KMS-11 (cell line): ENCODE data around the gene FAP.

ENCODE experiments used
- H2AFZ ChIP-seq: fragments of 200-600 bp; sonication (generic); 2 replicates; pipeline ENCODE4 v1.6.1; 2016; ENCODE audit warnings: antibody characterized with exemption, mixed run types, low read depth
- H3K27ac ChIP-seq: fragments of 200-600 bp; sonication (generic); 2 replicates; pipeline ENCODE4 v1.6.1; 2016; ENCODE audit warnings: mild to moderate bottlenecking, mixed run types
- H3K27me3 ChIP-seq: fragments of 200-600 bp; sonication (generic); 2 replicates; pipeline ENCODE4 v1.6.1; 2017; ENCODE audit warnings: mild to moderate bottlenecking, low read depth, mixed run types, moderate library complexity; ENCODE audit not compliant: insufficient read depth
- H3K36me3 ChIP-seq: fragments of 200-600 bp; sonication (generic); 2 replicates; pipeline ENCODE4 v1.6.1; 2017; ENCODE audit warnings: mild to moderate bottlenecking, mixed run types; ENCODE audit not compliant: insufficient read depth
- H3K4me1 ChIP-seq: fragments of 200-600 bp; sonication (generic); 2 replicates; pipeline ENCODE4 v1.6.1; 2016; ENCODE audit warnings: mild to moderate bottlenecking, low read depth, mixed run types; ENCODE audit not compliant: poor library complexity, severe bottlenecking
- H3K4me2 ChIP-seq: fragments of 200-600 bp; sonication (generic); 2 replicates; pipeline ENCODE4 v1.7.0; 2016; ENCODE audit warnings: mild to moderate bottlenecking, mixed run types
- H3K4me3 ChIP-seq: fragments of 200-600 bp; sonication (generic); IDR thresholded peaks from 2 replicates; pipeline ENCODE4 v1.6.1; 2017; ENCODE audit warnings: low read depth, low read length, mixed read lengths; ENCODE audit not compliant: insufficient read depth
- H3K79me2 ChIP-seq: fragments of 200-600 bp; sonication (generic); 2 replicates; pipeline ENCODE4 v1.6.1; 2016; ENCODE audit warnings: low read depth, mixed run types; ENCODE audit not compliant: insufficient read depth
- H3K9ac ChIP-seq: fragments of 200-600 bp; sonication (generic); 2 replicates; pipeline ENCODE4 v1.6.1; 2016; ENCODE audit warnings: mild to moderate bottlenecking, mixed run types
- H4K20me1 ChIP-seq: fragments of 200-600 bp; sonication (generic); 2 replicates; pipeline ENCODE4 v1.6.1; 2016; ENCODE audit warnings: mild to moderate bottlenecking, mixed run types; ENCODE audit not compliant: insufficient read depth
- TF ChIP-seq, protein P1 (sequence below): fragments of 200-600 bp; sonication (generic); conservative IDR thresholded peaks from 2 replicates; pipeline ENCODE4 v1.6.1; 2017; ENCODE audit warnings: low read depth, mild to moderate bottlenecking, antibody characterized with exemption, low read length, moderate library complexity, mixed read lengths

Gene FAP

DNA sequence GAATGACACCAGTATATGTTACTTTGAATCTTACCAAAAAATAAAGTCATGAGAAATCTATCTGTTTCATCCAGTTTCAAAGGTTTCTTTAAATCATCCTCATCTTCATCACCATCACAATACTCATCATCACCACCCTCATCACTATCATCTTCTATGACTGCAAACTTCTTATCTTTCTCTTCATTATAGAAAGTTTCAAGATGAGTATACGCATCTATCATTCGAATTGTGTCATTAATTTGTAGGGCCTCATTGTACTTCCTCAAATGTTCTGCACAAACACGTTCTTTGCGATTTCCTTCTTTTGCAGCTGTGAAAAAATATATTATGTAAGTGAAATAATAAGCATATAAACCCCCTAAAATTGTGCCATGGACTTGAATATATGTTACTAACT lies 34.1 kb upstream of the FAP start:
- Histone ChIP-seq H3K27ac (no peak overlapping the region), H3K9ac (no peak overlapping the region), H3K27me3 (no peaks in the 10 kb centered on the region), H3K4me3 (no peak overlapping the region), H3K79me2 (no peaks in the 10 kb centered on the region), H2AFZ (no peak overlapping the region), H3K36me3 (no peaks in the 10 kb centered on the region), H3K4me2 (no peak overlapping the region), H3K4me1 (no peaks in the 10 kb centered on the region), H4K20me1 (no peaks in the 10 kb centered on the region)
- TF ChIP-seq, protein P1, sequence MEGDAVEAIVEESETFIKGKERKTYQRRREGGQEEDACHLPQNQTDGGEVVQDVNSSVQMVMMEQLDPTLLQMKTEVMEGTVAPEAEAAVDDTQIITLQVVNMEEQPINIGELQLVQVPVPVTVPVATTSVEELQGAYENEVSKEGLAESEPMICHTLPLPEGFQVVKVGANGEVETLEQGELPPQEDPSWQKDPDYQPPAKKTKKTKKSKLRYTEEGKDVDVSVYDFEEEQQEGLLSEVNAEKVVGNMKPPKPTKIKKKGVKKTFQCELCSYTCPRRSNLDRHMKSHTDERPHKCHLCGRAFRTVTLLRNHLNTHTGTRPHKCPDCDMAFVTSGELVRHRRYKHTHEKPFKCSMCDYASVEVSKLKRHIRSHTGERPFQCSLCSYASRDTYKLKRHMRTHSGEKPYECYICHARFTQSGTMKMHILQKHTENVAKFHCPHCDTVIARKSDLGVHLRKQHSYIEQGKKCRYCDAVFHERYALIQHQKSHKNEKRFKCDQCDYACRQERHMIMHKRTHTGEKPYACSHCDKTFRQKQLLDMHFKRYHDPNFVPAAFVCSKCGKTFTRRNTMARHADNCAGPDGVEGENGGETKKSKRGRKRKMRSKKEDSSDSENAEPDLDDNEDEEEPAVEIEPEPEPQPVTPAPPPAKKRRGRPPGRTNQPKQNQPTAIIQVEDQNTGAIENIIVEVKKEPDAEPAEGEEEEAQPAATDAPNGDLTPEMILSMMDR, result no peak

DNA sequence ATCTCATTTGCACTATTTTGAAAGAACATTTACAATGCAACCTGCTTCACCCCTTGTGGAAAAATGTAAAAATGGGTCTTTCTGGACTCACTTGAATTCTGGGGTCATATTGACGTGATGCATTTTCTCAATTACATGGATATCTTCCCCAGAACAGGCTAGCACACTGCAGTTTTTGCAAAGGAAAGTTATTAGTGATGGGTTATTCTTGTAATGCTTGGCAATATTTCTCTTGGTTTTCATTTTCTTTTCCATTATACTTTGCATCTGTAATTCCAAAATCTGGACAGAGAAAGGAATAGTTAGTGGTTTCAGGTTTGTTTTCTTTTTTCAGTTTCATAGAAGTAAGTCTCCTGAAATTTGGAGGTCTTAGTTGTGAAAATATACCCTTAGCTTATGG lies 24.8 kb upstream of the FAP start:
- Histone ChIP-seq H4K20me1 (no peaks in the 10 kb centered on the region), H3K4me3 (no peak overlapping the region), H3K27ac (no peak overlapping the region), H2AFZ (no peak overlapping the region), H3K79me2 (no peaks in the 10 kb centered on the region), H3K4me1 (no peaks in the 10 kb centered on the region), H3K36me3 (no peaks in the 10 kb centered on the region), H3K4me2 (no peak overlapping the region), H3K9ac (no peak overlapping the region), H3K27me3 (no peaks in the 10 kb centered on the region)
- TF ChIP-seq, protein P1, result no peak

DNA sequence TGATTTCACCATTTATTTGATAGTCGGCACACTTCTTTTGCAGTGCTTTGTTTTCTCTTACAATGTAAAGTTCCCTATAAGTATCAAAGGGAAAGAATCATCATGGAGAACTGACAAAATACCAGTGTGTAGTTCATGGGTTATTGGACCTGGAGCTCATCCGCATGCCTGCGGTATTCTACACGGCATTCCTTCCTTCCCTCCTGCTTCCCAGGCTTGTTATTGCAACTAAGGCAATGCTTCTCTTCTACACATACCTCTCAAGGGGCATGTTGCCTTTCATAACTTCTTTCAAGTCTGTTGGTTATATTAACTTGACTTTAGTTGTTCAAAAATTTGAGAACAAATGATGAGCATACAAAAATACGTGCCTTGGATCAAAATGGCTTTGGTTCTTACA lies 24.3 kb upstream of the FAP start:
- no peak overlapping the region for H3K4me3 ChIP-seq
- no peaks in the 10 kb centered on the region for H3K79me2 ChIP-seq
- no peaks in the 10 kb centered on the region for H3K27me3 ChIP-seq
- H3K4me2 ChIP-seq, result no peak overlapping the region
- no peak overlapping the region for H3K27ac ChIP-seq
- H3K4me1 ChIP-seq, result no peaks in the 10 kb centered on the region
- H2AFZ ChIP-seq, result no peak overlapping the region
- TF ChIP-seq, protein P1, result no peak
- H3K9ac ChIP-seq, result no peak overlapping the region
- no peaks in the 10 kb centered on the region for H4K20me1 ChIP-seq
- H3K36me3 ChIP-seq, result no peaks in the 10 kb centered on the region

DNA sequence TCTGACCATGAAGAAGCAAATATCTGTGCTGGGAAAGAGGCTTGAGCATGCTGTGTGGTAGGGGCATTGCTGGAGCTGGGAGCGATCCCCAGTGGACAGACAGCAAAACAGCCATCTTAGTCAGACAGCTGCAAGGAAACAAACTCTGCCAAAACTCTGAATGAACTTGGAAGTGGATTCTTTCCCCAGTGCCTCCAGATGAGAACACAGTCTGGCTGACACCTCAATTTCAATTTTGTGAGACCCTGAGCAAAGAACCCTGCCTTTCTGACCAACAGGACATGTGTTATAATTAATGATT lies 23.2 kb upstream of the FAP start:
- no peaks in the 10 kb centered on the region for H4K20me1 ChIP-seq
- TF ChIP-seq, protein P1, result no peak
- no peak overlapping the region for H3K4me3 ChIP-seq
- H2AFZ ChIP-seq, result no peak overlapping the region
- no peaks in the 10 kb centered on the region for H3K36me3 ChIP-seq
- peaks cover 3% of the 10 kb centered on the region for H3K4me1 ChIP-seq
- H3K4me2 ChIP-seq, result no peak overlapping the region
- no peaks in the 10 kb centered on the region for H3K79me2 ChIP-seq
- H3K27me3 ChIP-seq, result no peaks in the 10 kb centered on the region
- no peak overlapping the region for H3K27ac ChIP-seq
- no peak overlapping the region for H3K9ac ChIP-seq
